SJSA1 (cell line): ENCODE results near the gene MECR. TPM values are rescaled to one million over a fixed set of nuclear protein-coding genes. Genes with fewer than 3 reads are reported as not detected.

Experiments used
- DNase-seq, 2 experiments: peaks; one replicate each; pipeline ENCODE4 v3.0.0-alpha.2; 2015 to 2020; ENCODE audit warnings: low spot score in 2 of 2, low read depth in 1 of 2
- H3K27ac ChIP-seq: fragments of 250-450 bp; sonication (Bioruptor Pico); 2 replicates; pipeline ENCODE4 v1.5.1; 2020; ENCODE audit warnings: mild to moderate bottlenecking, moderate library complexity
- H3K27me3 ChIP-seq: fragments of 250-450 bp; sonication (Bioruptor Pico); replicated peaks from 2 replicates; pipeline ENCODE4 v1.5.1; 2020; ENCODE audit warnings: mild to moderate bottlenecking, moderate library complexity
- H3K36me3 ChIP-seq: fragments of 250-450 bp; sonication (Bioruptor Pico); 2 replicates; pipeline ENCODE4 v1.5.1; 2020; ENCODE audit warnings: mild to moderate bottlenecking
- H3K4me1 ChIP-seq: fragments of 250-450 bp; sonication (Bioruptor Pico); replicated peaks from 2 replicates; pipeline ENCODE4 v1.6.1; 2021; ENCODE audit warnings: mild to moderate bottlenecking
- H3K4me3 ChIP-seq: fragments of 250-450 bp; sonication (Bioruptor Pico); 2 replicates; pipeline ENCODE4 v1.5.1; 2020; ENCODE audit warnings: mild to moderate bottlenecking
- H3K9me3 ChIP-seq: fragments of 250-450 bp; sonication (Bioruptor Pico); replicated peaks from 2 replicates; pipeline ENCODE4 v1.5.1; 2020; ENCODE audit warnings: mild to moderate bottlenecking
- total RNA-seq: library from RNA; depleted of rRNA; stranded (reverse); fragments of >200 nt; shearing (Covaris generic); gene quantifications from 2 replicates; pipeline ENCODE4 v1.2.3, GENCODE V29; 2014

Gene MECR
- total RNA-seq, 1 experiment from 2014 or later, result 22.5 TPM

GRCh38 chr1:29248409-29248808 lies 17.7 kb upstream of the MECR start:
- Histone ChIP-seq H3K9me3 (no peaks in the 10 kb centered on the region), H3K27ac (no peak overlapping the region), H3K4me3 (no peak overlapping the region), H3K27me3 (no peaks in the 10 kb centered on the region), H3K36me3 (no peaks in the 10 kb centered on the region), H3K4me1 (peaks cover 21% of the 10 kb centered on the region)
- no peak for DNase-seq

DNA sequence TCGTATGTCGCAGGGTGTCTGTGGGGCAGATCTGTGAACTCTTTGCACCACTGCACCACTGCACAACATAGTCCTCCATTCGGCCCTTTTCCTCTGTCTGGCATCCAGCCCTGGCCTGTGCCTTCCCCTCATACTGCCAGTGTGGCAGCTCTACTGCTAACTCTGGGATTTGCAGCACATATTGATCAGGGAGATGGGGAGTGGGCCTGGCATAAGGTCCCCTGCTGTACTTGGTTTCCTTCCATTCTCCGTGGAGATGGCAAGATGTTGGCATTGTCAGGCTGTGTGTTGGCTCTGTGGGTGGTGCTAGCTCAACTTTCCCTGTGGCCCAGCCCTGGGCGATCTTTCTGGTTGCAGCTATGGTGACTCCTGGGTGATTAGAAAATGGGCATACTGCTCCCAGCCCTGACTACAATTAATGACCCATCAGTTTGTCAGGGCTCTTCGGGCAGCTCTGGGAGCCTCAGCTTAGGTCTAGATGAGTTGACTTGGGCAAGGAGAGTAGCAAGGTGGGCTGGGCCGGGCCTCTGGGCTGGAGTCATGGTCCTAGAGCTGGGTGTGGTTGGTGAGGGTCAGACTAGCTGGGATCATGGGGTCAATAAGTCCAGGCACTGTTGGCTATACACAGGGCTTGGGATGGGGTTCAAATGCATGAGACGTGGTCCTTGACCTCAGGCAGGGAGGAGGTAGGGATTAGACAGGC lies 17.0 kb upstream of the MECR start:
- H3K9me3 ChIP-seq, result no peaks in the 10 kb centered on the region
- H3K27ac ChIP-seq, result no peak overlapping the region
- DNase-seq, result no peak
- H3K4me1 ChIP-seq, result peaks cover 27% of the 10 kb centered on the region
- H3K4me3 ChIP-seq, result no peak overlapping the region
- H3K36me3 ChIP-seq, result no peaks in the 10 kb centered on the region
- no peaks in the 10 kb centered on the region for H3K27me3 ChIP-seq

DNA sequence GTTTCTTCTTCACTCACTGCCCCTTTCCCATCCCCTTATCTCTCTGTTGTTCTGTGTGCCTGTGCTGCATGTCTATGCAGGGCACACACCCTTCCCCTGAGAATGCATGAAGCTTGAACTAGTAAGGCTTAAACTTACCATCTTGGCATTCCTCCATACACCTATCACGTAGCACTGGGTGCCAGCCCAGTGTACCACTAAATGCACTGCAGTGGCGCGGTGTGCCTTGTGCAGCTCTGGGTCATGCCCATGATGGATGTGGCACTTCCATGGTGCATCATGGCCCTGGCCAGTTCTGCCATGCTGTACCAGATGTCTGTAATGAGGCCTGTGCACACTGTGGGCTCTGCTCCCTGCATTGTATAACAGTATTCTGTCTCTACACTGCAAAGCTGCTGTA lies 16.3 kb upstream of the MECR start:
- no peaks in the 10 kb centered on the region for H3K9me3 ChIP-seq
- no peaks in the 10 kb centered on the region for H3K27me3 ChIP-seq
- no peak overlapping the region for H3K4me3 ChIP-seq
- H3K36me3 ChIP-seq, result no peaks in the 10 kb centered on the region
- DNase-seq, result no peak
- H3K27ac ChIP-seq, result no peak overlapping the region
- H3K4me1 ChIP-seq, result peaks cover 27% of the 10 kb centered on the region

GRCh38 chr1:29245876-29246275 lies 15.1 kb upstream of the MECR start:
- Histone ChIP-seq H3K27me3 (no peaks in the 10 kb centered on the region), H3K4me3 (no peak overlapping the region), H3K4me1 (peaks cover 27% of the 10 kb centered on the region), H3K27ac (no peak overlapping the region), H3K36me3 (no peaks in the 10 kb centered on the region), H3K9me3 (no peaks in the 10 kb centered on the region)
- DNase-seq, result peak in 1 of 2 experiments; percentile 16

GRCh38 chr1:29245261-29245660 lies 14.5 kb upstream of the MECR start:
- peaks cover 27% of the 10 kb centered on the region for H3K4me1 ChIP-seq
- no peaks in the 10 kb centered on the region for H3K27me3 ChIP-seq
- H3K36me3 ChIP-seq, result no peaks in the 10 kb centered on the region
- no peak for DNase-seq
- no peak overlapping the region for H3K27ac ChIP-seq
- H3K4me3 ChIP-seq, result no peak overlapping the region
- no peaks in the 10 kb centered on the region for H3K9me3 ChIP-seq

DNA sequence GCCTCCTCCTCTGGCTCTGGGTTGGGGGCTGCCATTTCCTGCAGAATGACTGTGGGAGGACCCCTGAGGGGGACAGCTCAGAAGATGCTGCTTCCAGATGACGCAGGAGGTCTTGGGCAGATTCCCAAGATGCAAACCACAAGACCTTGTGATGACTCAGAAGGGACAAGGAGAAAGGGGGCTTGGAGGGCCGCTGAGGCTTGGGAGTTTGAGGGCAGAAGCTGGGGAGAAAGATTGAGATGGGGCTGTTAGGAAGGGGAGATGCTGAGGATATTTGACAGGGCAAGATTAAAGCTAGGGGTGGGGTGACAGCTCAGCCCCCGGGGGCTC lies 13.1 kb upstream of the MECR start:
- peak; percentile 63 to 66 for DNase-seq
- H3K27me3 ChIP-seq, result no peaks in the 10 kb centered on the region
- H3K27ac ChIP-seq, result no peak overlapping the region
- H3K4me3 ChIP-seq, result no peak overlapping the region
- H3K4me1 ChIP-seq, result peaks cover 15% of the 10 kb centered on the region
- H3K36me3 ChIP-seq, result no peaks in the 10 kb centered on the region
- H3K9me3 ChIP-seq, result no peaks in the 10 kb centered on the region

DNA sequence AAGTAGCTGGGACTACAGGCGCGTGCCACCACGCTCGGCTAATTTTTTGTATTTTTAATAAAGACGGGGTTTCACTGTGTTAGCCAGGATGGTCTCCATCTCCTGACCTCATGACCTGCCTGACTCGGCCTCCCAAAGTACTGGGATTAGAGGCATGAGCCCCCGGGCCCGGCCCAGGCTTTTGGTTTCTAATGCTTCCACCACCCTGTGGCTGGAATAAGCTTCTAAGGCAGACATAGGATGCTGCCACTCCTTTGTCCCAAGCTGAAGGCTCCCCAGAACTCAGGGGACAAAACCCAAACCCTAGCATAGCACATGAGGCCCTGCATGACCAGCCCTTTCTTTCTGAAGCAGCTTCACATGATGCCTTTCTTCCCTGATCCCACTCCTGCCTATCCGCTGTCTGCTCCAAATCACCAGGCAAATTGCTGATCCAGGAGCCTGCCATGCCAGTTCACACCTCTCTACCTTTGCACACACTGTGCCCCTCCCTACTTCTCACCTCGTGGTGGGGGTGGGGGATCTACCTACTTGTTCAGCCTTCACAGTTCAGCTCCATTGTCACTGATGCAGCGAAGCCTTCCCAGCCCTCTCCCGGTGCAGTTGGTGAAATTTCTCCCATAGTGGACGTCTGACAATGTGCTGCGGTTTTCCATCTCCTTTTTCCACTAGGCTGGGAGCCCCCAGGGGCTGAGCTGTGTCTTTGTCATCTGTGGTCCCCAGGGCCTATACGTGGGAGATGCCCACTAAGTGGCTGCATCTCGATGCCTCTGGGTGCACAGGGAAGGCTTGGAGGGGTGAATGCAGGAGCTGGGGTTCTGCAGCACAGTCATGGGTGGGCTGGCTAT lies 12.5 kb upstream of the MECR start:
- no peaks in the 10 kb centered on the region for H3K36me3 ChIP-seq
- peaks cover 14% of the 10 kb centered on the region for H3K4me1 ChIP-seq
- H3K9me3 ChIP-seq, result no peaks in the 10 kb centered on the region
- H3K4me3 ChIP-seq, result no peak overlapping the region
- H3K27ac ChIP-seq, result no peak overlapping the region
- no peak for DNase-seq
- H3K27me3 ChIP-seq, result no peaks in the 10 kb centered on the region

DNA sequence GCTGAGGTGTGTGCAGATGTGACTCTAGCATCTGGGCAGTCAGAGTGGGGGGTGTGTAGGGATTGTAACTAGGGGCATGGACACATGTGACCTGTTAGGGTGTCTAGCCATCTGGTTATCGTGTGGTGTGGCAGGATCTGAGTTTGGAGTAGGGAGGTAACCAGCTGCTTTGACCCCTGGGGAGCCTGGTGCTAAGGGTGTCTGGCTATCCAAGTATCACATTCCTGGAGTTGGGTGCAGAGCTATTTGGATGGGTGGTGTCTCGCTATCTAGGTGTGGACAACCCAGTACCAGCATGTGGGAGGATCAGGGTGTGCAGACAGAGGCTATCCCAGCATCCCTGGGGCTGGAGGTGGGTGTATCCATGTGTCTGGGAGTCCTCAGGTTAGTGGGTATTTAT lies 10.3 kb upstream of the MECR start:
- H3K4me1 ChIP-seq, result peaks cover 34% of the 10 kb centered on the region
- no peaks in the 10 kb centered on the region; the same call in 1 of the 2 replicates for H3K27me3 ChIP-seq
- 0 out of 2 replicates have a peak, but pooled peaks cover 3% of the 10 kb centered on the region for H3K36me3 ChIP-seq
- no peaks in the 10 kb centered on the region for H3K9me3 ChIP-seq
- no peak for DNase-seq
- H3K27ac ChIP-seq, result no peak overlapping the region
- no peak overlapping the region for H3K4me3 ChIP-seq

GRCh38 chr1:29240400-29240837 lies 9.7 kb upstream of the MECR start:
- peaks cover 3% of the 10 kb centered on the region; the same call in 1 of the 2 replicates for H3K27me3 ChIP-seq
- H3K27ac ChIP-seq, result no peak overlapping the region
- H3K4me1 ChIP-seq, result peaks cover 36% of the 10 kb centered on the region
- no peak overlapping the region for H3K4me3 ChIP-seq
- DNase-seq, result no peak
- 0 out of 2 replicates have a peak, but pooled peaks cover 3% of the 10 kb centered on the region for H3K36me3 ChIP-seq
- H3K9me3 ChIP-seq, result no peaks in the 10 kb centered on the region

- Histone ChIP-seq H3K36me3 (0 out of 2 replicates have a peak, but pooled peaks cover 3% of the 10 kb centered on the region), H3K27ac (no peak overlapping the region), H3K9me3 (no peaks in the 10 kb centered on the region), H3K27me3 (peaks cover 3% of the 10 kb centered on the region; the same call in 1 of the 2 replicates), H3K4me3 (no peak overlapping the region), H3K4me1 (peaks cover 36% of the 10 kb centered on the region)
- no peak for DNase-seq
These were observed 8.4 kb upstream of the MECR start for GRCh38 chr1:29239142-29239541.

GRCh38 chr1:29238620-29239002 lies 7.9 kb upstream of the MECR start:
- no peak overlapping the region for H3K4me3 ChIP-seq
- H3K9me3 ChIP-seq, result no peaks in the 10 kb centered on the region
- DNase-seq, result no peak
- H3K36me3 ChIP-seq, result 0 out of 2 replicates have a peak, but pooled peaks cover 3% of the 10 kb centered on the region
- no peak overlapping the region for H3K27ac ChIP-seq
- H3K4me1 ChIP-seq, result peaks cover 31% of the 10 kb centered on the region
- H3K27me3 ChIP-seq, result peaks cover 3% of the 10 kb centered on the region; the same call in 1 of the 2 replicates

DNA sequence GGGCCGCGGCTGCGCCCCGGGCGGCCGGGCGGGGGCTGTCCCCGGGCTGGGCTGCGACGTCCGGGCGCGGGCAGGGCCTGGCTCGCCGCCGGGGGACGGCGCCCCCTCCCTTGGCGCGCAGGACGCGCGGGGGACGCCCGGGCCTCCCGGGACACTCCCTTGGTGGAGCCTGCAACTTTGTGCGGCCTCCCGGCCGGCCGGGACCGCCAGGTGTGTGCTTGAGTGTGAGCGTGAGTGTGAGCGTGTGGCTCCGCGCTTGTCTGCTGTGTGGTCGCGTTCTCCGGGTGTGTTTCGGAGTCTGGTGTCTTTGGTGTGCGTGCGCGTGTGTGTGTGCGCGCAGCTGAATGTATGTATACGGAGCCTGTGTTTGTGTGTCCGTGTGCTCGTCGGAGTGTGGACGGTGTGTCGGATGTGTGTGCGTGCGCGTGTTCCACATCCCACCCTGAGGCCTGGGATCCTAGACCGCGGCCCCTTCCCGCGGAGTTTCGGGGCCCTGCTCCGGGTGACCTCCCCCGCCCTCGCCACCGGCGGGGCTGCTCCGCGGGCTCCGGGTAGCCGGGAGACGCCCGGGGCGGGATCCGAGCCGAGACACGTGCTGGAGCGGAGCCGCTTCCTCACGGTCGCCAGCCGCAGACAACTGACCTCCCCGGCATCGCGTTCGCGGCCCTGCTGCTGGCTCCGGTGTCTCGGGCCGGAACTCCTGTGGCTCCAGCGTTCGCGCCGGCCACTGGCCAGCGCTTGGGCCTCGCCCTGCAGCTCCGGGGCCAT lies 7.3 kb upstream of the MECR start:
- no peak for DNase-seq
- 0 out of 2 replicates have a peak, but pooled peaks cover 3% of the 10 kb centered on the region for H3K36me3 ChIP-seq
- no peak overlapping the region for H3K27ac ChIP-seq
- H3K9me3 ChIP-seq, result no peaks in the 10 kb centered on the region
- H3K4me3 ChIP-seq, result peak overlapping the region; percentile 66
- H3K4me1 ChIP-seq, result peaks cover 25% of the 10 kb centered on the region
- H3K27me3 ChIP-seq, result peaks cover 3% of the 10 kb centered on the region; the same call in 1 of the 2 replicates

DNA sequence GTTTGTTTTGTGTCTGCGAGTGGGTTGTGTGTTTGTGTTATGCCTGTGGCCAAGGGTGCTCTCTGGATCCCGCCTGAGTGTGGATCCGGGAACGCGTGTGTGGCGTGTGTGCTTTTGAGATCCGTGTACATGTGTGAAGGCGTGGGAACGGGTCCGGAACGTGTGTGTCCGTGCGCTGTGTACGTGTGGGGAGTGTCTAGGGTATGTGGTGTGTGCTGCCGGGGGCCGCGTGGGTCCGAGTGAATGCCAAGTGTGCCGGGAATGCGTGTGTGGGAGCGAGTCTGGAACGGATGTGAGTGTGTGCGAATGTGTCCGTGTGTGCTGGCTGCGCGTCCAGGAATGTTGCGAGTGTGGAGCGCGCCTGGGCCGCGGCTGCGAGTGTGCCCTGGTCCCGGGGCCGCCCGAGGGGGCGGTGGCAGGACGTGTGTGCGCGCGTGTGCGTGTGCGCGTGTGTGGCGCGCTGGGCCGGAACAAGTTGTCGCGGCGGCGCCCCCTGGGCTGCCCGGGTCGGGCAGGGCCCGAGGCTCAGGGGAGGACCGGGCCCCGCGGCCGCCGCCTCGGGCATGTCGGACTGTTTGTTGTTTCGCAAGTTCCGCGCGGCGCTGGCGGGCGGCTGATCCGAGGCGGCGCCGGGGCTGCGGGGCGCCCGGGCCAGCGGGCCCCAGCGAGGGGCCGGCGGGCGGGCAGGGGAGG lies 6.5 kb upstream of the MECR start:
- H3K4me1 ChIP-seq, result peaks cover 23% of the 10 kb centered on the region
- DNase-seq, result peak; percentile 57 to 60
- no peaks in the 10 kb centered on the region for H3K9me3 ChIP-seq
- peak overlapping the region; percentile 66 for H3K4me3 ChIP-seq
- peaks cover 3% of the 10 kb centered on the region; the same call in 1 of the 2 replicates for H3K27me3 ChIP-seq
- H3K36me3 ChIP-seq, result 0 out of 2 replicates have a peak, but pooled peaks cover 3% of the 10 kb centered on the region
- no peak overlapping the region for H3K27ac ChIP-seq
